ENCODE data around the gene HRAS. TPM values are rescaled to one million over a fixed set of nuclear protein-coding genes. Genes with fewer than 3 reads are reported as not detected.

The HRAS gene
- total and polyA plus RNA-seq, 2 donors (not counting 3 experiments of a cell fraction or from before 2014, with no cell fraction given): 103 to 109 TPM

DNA sequence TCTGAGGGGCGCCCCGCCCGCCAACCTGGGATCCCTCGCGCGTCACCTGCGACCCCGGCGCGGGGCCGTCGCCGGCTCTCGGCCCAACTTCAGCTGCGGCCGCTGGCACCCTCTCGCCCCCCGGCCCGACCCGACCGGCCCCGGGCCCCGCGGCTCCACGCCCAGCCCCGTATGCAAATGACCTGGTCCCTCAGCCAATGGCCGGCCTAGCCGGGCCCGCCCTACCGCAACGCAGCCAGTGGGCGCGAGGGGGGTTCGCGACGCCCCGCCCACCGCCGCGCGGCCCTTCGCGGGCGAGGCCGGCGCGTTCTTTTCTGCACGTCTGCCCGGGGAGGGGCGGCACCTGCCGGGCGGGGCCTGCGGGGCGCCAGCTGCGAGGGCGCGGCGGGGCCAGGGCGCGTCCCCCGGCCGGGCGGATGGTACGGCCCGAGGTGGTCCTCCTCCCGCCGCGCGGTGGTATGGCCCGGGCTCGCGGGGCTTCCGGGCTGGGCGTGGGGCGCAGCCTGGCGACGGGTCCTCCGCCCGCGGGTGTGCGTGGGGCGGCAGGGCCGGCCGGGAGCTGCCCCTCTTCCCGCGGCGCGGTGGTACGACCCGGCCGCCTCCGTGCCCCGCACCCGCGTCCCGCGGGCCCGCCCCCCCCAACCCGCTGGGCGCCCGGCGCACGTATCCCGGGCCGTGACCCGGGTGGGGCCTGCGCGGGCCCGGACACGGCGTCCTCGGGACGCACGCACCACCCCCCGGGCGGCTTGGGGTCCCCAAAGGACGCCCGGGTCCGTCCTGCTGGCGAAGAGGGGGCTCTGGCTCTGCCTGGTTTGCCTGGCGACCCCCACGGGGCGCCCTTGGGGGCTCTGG lies 33.2 kb upstream of the HRAS start:
- ChIA-PET CTCF (interaction anchor here (1.8 kb wide), 1 partner anchor 14 kb away, joined by 6 read pairs; no protein-coding TSS in a partner anchor), POLR2A (interaction anchor here (0.7 kb wide), 1 partner anchor 47 kb away, joined by 3 read pairs; no protein-coding TSS in a partner anchor)
- TSS peak; percentile 52 for BruUV-seq (replicated peaks)
- Histone ChIP-seq H2AFZ (ENCODE audit: low read depth, low read length) (peak overlapping the region; percentile 85), H3K4me2 (ENCODE audit: insufficient read depth, low read length) (peak overlapping the region; percentile 71), H3K9me3 (replicated peaks; ENCODE audit: control insufficient read depth, insufficient read depth, low read length) (no peaks in the 10 kb centered on the region), H3K27me3 (ENCODE audit: control insufficient read depth in 2 of 2, insufficient read depth in 2 of 2, low read length in 2 of 2) (no peaks in the 10 kb centered on the region), H3K36me3 (ENCODE audit: control insufficient read depth in 2 of 2, extremely low read depth in 1 of 2, insufficient read depth in 2 of 2, low read length in 2 of 2) (peaks cover 0 to 2% of the 10 kb centered on the region in 2 experiments), H3K4me3 (replicated peaks in 1 of 3; ENCODE audit: insufficient read depth in 1 of 3, low read depth in 1 of 3, low read length in 3 of 3) (peak overlapping the region; percentile 53 to 62 (median 60)), H3K79me2 (ENCODE audit: control insufficient read depth, insufficient read depth, low read length) (no peaks in the 10 kb centered on the region), H3K9me1 (replicated peaks; ENCODE audit: control insufficient read depth, extremely low read depth, insufficient read depth, low read length) (no peaks in the 10 kb centered on the region), H3K27ac (ENCODE audit: insufficient read depth, low read depth, low read length) (peak overlapping the region; percentile 32), H3K9ac (replicated peaks; ENCODE audit: extremely low read depth, insufficient read depth, low read length) (peak overlapping the region; percentile 71), H4K20me1 (replicated peaks; ENCODE audit: control insufficient read depth, extremely low read depth, insufficient read depth, low read length) (no peaks in the 10 kb centered on the region), H3K4me1 (ENCODE audit: control insufficient read depth, extremely low read depth, insufficient read depth, low read length) (peaks cover 11% of the 10 kb centered on the region)
- intact Hi-C loops (cut with micrococcal nuclease) (no loop called here), dilution Hi-C loops (cut with MboI; ENCODE audit: extremely low pct_ligation_motif_present, low sequenced_read_pairs) (no loop called here)
- FAIRE-seq: peak; percentile 92
- DNase-seq (ENCODE audit: low read depth, low spot score): peak; percentile 93
- no peak for TF ChIP-seq MYC (IDR thresholded peaks at IDR 0.05; ENCODE audit: low read depth, low read length)
- peak; percentile 63 for TF ChIP-seq POLR2A (IDR thresholded peaks at IDR 0.05; ENCODE audit: low read depth, low read length)
- peak; percentile 92 for TF ChIP-seq POLR2AphosphoS5 (IDR thresholded peaks at IDR 0.05; ENCODE audit: insufficient read depth, low read depth, low read length)
- TF ChIP-seq, protein P1, sequence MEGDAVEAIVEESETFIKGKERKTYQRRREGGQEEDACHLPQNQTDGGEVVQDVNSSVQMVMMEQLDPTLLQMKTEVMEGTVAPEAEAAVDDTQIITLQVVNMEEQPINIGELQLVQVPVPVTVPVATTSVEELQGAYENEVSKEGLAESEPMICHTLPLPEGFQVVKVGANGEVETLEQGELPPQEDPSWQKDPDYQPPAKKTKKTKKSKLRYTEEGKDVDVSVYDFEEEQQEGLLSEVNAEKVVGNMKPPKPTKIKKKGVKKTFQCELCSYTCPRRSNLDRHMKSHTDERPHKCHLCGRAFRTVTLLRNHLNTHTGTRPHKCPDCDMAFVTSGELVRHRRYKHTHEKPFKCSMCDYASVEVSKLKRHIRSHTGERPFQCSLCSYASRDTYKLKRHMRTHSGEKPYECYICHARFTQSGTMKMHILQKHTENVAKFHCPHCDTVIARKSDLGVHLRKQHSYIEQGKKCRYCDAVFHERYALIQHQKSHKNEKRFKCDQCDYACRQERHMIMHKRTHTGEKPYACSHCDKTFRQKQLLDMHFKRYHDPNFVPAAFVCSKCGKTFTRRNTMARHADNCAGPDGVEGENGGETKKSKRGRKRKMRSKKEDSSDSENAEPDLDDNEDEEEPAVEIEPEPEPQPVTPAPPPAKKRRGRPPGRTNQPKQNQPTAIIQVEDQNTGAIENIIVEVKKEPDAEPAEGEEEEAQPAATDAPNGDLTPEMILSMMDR (IDR thresholded peaks at IDR 0.05; ENCODE audit: extremely low read depth in 1 of 2, insufficient read depth in 1 of 2, low read depth in 1 of 2, low read length in 2 of 2): no peak
- TF ChIP-seq FOS (IDR thresholded peaks at IDR 0.05; ENCODE audit: borderline replicate concordance, insufficient read depth, low read length): no peak

Data from endothelial cell of umbilical vein (primary cell).